ENCODE measurements around the gene FAM53B. TPM values are rescaled to one million over a fixed set of nuclear protein-coding genes. Genes with fewer than 3 reads are reported as not detected.

Gene FAM53B
- total and polyA plus RNA-seq, 8 donors: 5.7 to 46.9 (median 11.4) TPM

DNA sequence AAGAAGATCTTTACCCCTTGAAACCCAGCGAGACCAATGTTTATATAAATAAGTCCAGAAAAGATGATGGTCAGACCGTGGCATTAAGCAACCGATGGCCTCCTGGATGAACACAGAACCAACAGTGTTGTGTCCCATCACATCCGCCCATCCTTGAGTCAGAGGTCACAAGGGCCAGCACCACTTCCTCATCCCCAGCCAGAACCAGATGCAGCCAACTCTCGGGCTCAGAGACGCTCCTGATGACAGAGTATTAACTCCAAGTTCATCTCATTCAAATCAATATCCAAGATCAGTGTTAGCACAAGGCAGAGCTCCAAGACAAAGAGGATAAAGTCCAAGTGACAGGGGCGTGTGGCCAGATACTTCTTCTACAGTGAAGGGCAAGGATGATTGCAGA lies 63.5 kb downstream of the FAM53B start:
- TF ChIP-seq, protein P1, sequence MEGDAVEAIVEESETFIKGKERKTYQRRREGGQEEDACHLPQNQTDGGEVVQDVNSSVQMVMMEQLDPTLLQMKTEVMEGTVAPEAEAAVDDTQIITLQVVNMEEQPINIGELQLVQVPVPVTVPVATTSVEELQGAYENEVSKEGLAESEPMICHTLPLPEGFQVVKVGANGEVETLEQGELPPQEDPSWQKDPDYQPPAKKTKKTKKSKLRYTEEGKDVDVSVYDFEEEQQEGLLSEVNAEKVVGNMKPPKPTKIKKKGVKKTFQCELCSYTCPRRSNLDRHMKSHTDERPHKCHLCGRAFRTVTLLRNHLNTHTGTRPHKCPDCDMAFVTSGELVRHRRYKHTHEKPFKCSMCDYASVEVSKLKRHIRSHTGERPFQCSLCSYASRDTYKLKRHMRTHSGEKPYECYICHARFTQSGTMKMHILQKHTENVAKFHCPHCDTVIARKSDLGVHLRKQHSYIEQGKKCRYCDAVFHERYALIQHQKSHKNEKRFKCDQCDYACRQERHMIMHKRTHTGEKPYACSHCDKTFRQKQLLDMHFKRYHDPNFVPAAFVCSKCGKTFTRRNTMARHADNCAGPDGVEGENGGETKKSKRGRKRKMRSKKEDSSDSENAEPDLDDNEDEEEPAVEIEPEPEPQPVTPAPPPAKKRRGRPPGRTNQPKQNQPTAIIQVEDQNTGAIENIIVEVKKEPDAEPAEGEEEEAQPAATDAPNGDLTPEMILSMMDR (IDR thresholded peaks at IDR 0.05): no peak
- no peak for TF ChIP-seq POLR2A (IDR thresholded peaks at IDR 0.05)
- no peak for TF ChIP-seq EP300 (IDR thresholded peaks at IDR 0.05)
- no peak for TF ChIP-seq POLR2AphosphoS5 (IDR thresholded peaks at IDR 0.05)
- no peak for DNase-seq
- H3K27ac ChIP-seq: peak overlapping the region in 2 of 5 donors; percentile 51 to 67
- H3K36me3 ChIP-seq: peaks cover 17 to 39% (median 33%) of the 10 kb centered on the region in 4 donors
- 53 to 83% (median 72%) methylated on average over 7 of the region's 7 CpGs for WGBS, 5 donors
- no peaks in the 10 kb centered on the region for H3K27me3 ChIP-seq
- H3K4me1 ChIP-seq: peaks cover 31 to 95% (median 49%) of the 10 kb centered on the region in 4 donors
- intact Hi-C loops (cut with DNase I; ENCODE audit: low total_unique reads): no loop called here
- no peaks in the 10 kb centered on the region for H3K9me3 ChIP-seq
- H3K4me3 ChIP-seq: no peak overlapping the region

DNA sequence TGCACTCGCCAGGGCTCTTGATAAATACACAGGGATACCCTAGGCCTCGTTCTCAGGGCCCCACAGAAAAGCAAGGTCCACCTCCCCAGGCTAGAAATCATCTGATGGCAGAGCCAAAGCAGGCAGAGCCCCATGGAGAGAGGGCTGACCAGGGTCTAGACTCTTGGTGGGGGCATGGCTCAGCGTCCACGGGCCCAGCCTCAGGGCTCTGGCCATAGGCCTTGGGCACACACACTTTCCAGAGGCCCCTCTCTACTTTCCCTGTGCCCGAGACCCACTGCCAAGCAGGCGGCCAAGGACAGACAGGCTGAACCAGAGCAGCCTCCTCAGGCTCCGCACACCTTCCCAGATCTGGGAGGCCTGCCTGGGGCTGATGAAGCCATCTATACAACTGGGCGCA lies 64.8 kb downstream of the FAM53B start:
- Histone ChIP-seq H3K27ac (peak overlapping the region in 2 of 5 donors; percentile 36 to 40), H3K4me3 (no peak overlapping the region), H3K4me1 (peaks cover 31 to 98% (median 54%) of the 10 kb centered on the region in 4 donors), H3K9me3 (no peaks in the 10 kb centered on the region), H3K36me3 (peaks cover 17 to 48% (median 37%) of the 10 kb centered on the region in 4 donors), H3K27me3 (no peaks in the 10 kb centered on the region)
- WGBS, 5 donors: 81 to 89% (median 83%) methylated on average over 7 to 8 of the region's 8 CpGs
- no peak for TF ChIP-seq POLR2A (IDR thresholded peaks at IDR 0.05)
- intact Hi-C loops (cut with DNase I; ENCODE audit: low total_unique reads): no loop called here
- no peak for DNase-seq

DNA sequence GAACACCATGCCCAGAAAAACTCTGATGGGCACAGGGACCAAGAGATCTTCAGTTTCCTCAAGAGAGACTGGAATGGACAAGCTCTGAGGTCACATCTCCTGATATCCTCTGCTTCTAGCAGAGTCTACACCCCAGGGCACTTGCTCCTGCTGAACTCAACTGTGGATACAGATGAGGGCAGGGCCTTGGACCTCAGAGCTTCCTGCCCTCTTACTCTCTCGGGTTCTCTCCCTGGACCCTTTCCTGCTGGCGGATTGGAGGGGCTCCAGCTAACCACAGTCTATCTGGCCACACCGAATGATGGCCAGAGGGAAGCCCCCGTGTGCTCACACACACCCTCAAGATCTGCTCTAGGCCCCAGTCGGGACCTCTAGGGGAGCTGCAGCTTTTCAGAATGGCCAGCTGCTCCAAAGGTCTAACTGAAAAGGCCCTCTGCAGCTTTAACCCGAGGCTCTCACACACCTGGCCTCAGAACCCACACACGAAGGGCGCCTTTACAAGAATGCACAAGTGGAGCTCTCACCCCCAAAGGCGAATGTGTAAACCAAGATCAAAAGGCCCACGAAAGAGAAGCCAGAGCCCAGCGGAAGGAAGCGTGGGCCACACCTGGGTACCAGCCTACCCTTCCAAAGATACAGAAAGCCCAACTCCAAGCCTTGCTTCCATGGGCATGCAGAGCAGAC lies 65.5 kb downstream of the FAM53B start:
- H3K4me3 ChIP-seq: no peak overlapping the region
- WGBS, 5 donors: 73 to 84% (median 79%) methylated on average over 10 to 12 of the region's 12 CpGs
- peaks cover 20 to 55% (median 40%) of the 10 kb centered on the region in 4 donors for H3K36me3 ChIP-seq
- peaks cover 31 to 98% (median 57%) of the 10 kb centered on the region in 4 donors for H3K4me1 ChIP-seq
- no peaks in the 10 kb centered on the region for H3K27me3 ChIP-seq
- DNase-seq: no peak
- TF ChIP-seq POLR2A (IDR thresholded peaks at IDR 0.05): no peak
- no peak for TF ChIP-seq EP300 (IDR thresholded peaks at IDR 0.05)
- TF ChIP-seq POLR2AphosphoS5 (IDR thresholded peaks at IDR 0.05): no peak
- TF ChIP-seq, protein P1 (IDR thresholded peaks at IDR 0.05): no peak
- peak overlapping the region in 2 of 5 donors; percentile 25 to 36 for H3K27ac ChIP-seq
- intact Hi-C loops (cut with DNase I; ENCODE audit: low total_unique reads): no loop called here
- H3K9me3 ChIP-seq: no peaks in the 10 kb centered on the region

DNA sequence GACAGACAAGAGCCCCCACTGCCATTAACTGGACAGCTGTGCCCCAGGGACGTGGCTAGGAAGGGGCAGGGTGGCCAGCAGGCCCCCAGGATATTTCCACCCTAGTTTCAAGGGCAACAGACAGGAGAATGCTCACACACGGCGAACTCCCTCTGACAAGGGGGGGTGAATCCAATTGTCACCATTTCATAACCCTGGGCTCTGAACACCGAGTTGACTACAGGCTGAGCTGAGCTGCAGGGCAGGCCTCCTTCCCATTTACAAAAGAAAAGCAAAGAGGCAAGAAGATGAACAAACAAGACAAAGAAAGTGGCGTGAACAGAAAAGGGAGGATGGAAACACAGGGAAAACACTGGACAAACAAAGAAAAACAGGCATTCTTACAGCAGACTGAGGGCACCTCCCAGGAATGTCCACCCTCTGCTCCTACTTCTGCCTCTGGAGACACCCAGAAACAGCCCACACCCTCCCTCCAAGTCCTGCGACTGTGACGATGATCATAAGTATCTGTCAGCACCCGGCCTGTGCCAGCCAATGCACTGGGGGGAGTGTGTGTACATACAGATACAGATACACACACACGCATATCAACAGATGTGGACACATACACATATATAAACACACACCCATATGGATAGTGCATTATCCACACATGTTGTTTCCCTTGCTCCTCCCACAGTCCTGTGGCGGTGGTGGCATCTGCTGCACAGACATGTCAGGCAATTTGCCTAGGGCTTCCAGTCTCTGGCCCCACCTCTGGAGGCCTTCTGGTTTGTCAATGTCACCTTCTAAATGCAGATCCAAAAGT lies 66.2 kb downstream of the FAM53B start:
- H3K36me3 ChIP-seq: peaks cover 20 to 55% (median 40%) of the 10 kb centered on the region in 4 donors
- H3K27ac ChIP-seq: peak overlapping the region in 1 of 5 donors; percentile 36
- H3K4me1 ChIP-seq: peaks cover 38 to 97% (median 60%) of the 10 kb centered on the region in 4 donors
- peak in 1 of 2 donors; percentile 56 for DNase-seq
- no peak overlapping the region for H3K4me3 ChIP-seq
- 59 to 77% (median 69%) methylated on average over 10 of the region's 10 CpGs for WGBS, 5 donors
- no peaks in the 10 kb centered on the region for H3K9me3 ChIP-seq
- TF ChIP-seq EP300 (IDR thresholded peaks at IDR 0.05): no peak
- TF ChIP-seq, protein P1 (IDR thresholded peaks at IDR 0.05): no peak
- no peak for TF ChIP-seq POLR2A (IDR thresholded peaks at IDR 0.05)
- no peak for TF ChIP-seq POLR2AphosphoS5 (IDR thresholded peaks at IDR 0.05)
- H3K27me3 ChIP-seq: no peaks in the 10 kb centered on the region
- intact Hi-C loops (cut with DNase I; ENCODE audit: low total_unique reads): no loop called here
